Activated naive CD4-positive, alpha-beta T cell treated with anti-CD3 and anti-CD28 coated beads, Interleukin-2, amount 50 U/mL, for 24 hours (primary cell): ENCODE data around the gene SIGLEC14.
"Not testable (repeated sequence)": the region's sequence is repeated elsewhere in the genome, so short reads cannot be mapped to it uniquely, and the experiment has no call there.

Source experiments
- H3K27ac Mint-ChIP-seq: one replicate; pipeline ENCODE4 v1.8.0; 2021; ENCODE audit warnings: mild to moderate bottlenecking, mixed read lengths
- H3K27me3 Mint-ChIP-seq: one replicate; pipeline ENCODE4 v1.8.0; 2021; ENCODE audit warnings: mixed read lengths
- H3K36me3 Mint-ChIP-seq: one replicate; pipeline ENCODE4 v1.8.0; 2021; ENCODE audit warnings: mixed read lengths
- H3K4me1 Mint-ChIP-seq: one replicate; pipeline ENCODE4 v1.8.0; 2021; ENCODE audit warnings: mixed read lengths
- H3K4me3 Mint-ChIP-seq: one replicate; pipeline ENCODE4 v1.8.0; 2021; ENCODE audit warnings: mild to moderate bottlenecking, mixed read lengths
- H3K9me3 Mint-ChIP-seq: one replicate; pipeline ENCODE4 v1.8.0; 2021; ENCODE audit warnings: mixed read lengths

SIGLEC14 gene

DNA sequence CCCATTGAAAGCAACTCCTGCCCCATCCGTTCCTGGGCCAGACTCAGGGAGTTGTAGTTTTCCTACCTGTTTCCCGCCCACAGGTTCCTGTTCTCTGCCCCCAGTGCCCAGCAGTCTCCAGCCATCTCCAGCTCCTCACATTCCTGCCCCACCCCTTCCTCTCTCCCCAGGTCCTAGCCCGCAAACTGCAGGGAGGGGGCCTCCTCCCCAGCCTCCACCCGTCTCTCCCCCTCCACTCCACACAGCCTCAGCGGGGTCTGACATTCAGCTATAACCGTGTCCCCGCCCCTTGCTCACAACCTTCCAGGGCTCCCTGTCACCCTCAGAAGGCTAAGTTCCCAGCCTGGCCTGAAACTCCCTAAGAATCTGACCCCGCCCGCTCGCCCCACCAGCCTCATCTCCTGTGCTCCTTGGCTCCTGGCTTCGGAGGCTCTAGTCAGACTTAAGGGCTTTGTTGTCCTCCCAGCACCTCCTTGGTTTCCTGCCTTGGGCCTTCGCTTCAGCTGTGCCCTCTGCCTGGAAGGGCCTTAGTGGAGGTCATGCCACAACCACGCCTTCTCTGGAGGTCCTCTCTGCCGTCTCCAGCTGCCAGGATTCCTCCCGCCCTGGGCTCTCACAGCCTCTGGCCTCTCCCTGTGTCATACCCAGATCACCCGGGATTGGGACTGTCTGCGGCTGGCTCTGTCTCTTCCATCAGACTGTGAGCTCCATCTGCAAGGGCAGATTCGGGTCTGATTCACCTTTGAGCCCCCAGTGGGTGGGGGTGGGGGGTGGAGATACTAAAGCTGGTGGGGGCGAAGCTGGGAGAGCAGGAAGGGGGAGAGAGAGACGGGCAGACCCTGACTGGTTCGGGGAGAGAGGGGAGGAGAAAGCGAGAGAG lies 41.4 kb upstream of the SIGLEC14 start:
- Mint-ChIP-seq H3K9me3 (no peaks in the 10 kb centered on the region), H3K36me3 (peaks cover 3% of the 10 kb centered on the region), H3K4me1 (peaks cover 20% of the 10 kb centered on the region), H3K4me3 (peak overlapping the region; percentile 84), H3K27me3 (no peaks in the 10 kb centered on the region), H3K27ac (peak overlapping the region; percentile 48)

DNA sequence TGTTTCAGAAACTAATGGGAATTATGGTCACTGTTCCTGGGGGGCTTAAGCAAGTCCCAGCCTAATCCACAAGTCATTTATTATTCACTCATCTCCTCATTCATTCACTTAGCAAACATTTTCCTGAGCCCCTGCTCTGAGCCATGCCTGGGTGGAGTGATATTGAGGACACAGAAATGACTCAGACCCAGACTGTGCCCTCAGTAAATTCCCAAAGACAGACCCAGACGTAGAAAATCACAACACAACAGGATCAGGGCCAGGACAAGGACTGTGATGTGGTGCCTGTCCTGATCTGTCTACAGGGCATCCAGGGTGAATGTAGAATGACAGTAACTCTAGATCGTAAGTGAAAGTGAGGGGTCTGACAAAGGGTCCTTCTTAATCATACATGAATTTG lies 39.5 kb upstream of the SIGLEC14 start:
- no peaks in the 10 kb centered on the region for H3K27me3 Mint-ChIP-seq
- peaks cover 13% of the 10 kb centered on the region for H3K4me1 Mint-ChIP-seq
- no peak overlapping the region for H3K4me3 Mint-ChIP-seq
- H3K9me3 Mint-ChIP-seq: no peaks in the 10 kb centered on the region
- peaks cover 3% of the 10 kb centered on the region for H3K36me3 Mint-ChIP-seq
- H3K27ac Mint-ChIP-seq: no peak overlapping the region

DNA sequence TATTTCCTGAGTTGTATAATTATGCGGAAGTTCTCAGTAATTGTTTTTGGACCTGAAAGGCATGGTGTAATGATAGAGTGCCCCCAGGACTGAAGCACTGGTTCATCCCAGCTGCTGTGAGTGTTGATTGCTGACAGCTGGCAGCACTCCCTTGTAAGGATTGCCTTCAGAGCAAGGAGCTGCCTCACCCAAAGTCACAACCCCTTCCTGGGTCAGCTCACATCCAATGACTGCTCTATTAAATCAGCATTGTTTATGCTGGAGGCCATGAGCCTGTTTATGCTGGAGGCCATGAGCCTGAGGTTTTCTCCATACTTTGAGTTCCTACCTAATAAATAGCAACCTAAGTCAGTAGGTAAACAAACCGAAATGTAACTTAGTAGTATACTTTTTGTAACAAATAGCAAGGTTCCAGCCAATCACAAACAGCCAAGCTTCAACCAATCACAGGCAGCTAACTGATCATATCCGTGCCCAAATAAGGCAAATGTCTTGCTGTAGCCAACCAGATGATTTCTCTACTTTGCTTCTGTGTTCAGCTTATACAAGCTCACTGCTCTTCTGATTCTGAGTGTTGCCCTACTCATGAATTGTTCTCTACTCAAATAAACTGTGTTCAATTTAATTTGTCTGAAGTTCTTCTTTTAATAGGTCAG lies 34.8 kb upstream of the SIGLEC14 start:
- no peaks in the 10 kb centered on the region for H3K9me3 Mint-ChIP-seq
- no peak overlapping the region for H3K4me3 Mint-ChIP-seq
- H3K36me3 Mint-ChIP-seq: peaks cover 3% of the 10 kb centered on the region
- no peaks in the 10 kb centered on the region for H3K27me3 Mint-ChIP-seq
- H3K4me1 Mint-ChIP-seq: peaks cover 14% of the 10 kb centered on the region
- H3K27ac Mint-ChIP-seq: no peak overlapping the region

DNA sequence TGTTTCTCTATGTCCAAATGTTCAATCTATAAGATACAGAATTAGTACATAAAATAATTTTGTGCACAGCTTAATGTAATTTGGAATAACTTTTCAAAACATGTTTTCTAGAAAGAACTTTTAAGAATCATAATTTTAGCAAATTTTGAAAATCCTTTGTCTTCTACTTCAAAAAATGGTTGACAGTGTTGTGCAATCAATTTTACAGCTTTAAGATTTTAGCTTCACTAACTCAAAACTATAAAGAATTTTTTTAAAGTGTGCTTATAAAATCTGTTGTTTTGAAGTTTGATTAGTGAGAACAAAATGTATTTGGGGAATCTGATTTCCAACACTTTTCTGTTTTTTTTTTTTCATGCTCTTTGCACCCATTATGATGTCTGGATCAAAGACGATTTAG lies 33.8 kb upstream of the SIGLEC14 start:
- H3K9me3 Mint-ChIP-seq: no peaks in the 10 kb centered on the region
- no peaks in the 10 kb centered on the region for H3K27me3 Mint-ChIP-seq
- H3K36me3 Mint-ChIP-seq: peaks cover 3% of the 10 kb centered on the region
- H3K27ac Mint-ChIP-seq: no peak overlapping the region
- peaks cover 20% of the 10 kb centered on the region for H3K4me1 Mint-ChIP-seq
- no peak overlapping the region for H3K4me3 Mint-ChIP-seq

DNA sequence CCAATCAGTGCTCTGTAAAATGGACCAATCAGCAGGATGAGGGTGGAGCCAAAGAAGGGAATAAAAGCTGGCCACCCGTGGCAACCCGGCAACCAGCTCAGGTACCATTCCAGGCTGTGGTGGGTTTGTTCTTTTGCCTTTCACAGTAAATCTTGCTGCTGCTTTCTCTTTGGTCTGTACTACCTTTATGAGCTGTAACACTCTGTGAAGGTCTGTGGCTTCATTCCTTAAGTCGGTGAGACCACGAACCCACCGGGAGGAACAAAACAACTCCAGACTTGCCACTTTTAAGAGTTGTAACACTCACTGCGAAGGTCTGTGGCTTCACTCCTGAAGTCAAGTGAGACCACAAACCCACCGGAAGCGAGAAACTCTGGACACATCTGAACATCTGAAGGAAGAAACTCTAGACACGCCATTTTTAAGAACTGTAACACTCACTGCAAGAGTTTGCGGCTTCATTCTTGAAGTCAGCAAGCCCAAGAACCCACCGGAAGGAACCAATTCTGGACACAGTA lies 30.0 kb upstream of the SIGLEC14 start:
- Mint-ChIP-seq H3K4me1 (peaks cover 20% of the 10 kb centered on the region), H3K9me3 (no peaks in the 10 kb centered on the region), H3K27me3 (no peaks in the 10 kb centered on the region), H3K4me3 (peak overlapping the region; percentile 74), H3K36me3 (no peaks in the 10 kb centered on the region), H3K27ac (peak overlapping the region; percentile 11)

DNA sequence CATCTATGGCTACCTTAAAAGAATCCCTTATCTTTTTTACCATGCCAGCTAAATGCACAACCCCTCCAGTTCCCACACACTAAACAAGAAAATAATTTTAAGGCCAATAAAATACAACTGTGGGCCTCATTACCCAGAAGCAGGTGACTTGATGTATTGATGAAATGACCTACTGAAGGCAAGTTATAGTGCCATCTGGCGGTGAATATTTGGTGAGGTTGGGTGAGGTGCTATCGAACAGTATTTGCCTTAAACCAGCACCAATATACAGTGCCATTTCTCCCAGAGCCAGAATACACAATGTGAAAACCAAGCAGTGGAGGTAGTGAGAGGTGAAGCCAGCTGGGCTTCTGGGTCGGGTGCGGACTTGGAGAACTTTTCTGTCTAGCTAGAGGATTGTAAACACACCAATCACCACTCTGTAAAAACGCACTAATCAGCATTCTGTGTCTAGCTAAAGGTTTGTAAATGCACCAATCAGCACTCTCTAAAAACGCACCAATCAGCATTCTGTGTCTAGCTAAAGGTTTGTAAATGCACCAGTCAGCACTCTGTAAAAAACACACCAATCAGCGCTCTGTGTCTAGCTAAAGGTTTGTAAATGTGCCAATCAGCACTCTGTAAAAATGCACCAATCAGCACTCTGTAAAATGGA lies 29.4 kb upstream of the SIGLEC14 start:
- Mint-ChIP-seq H3K4me3 (peak overlapping the region; percentile 74), H3K4me1 (peaks cover 20% of the 10 kb centered on the region)
- not testable (repeated sequence) for H3K27ac Mint-ChIP-seq, H3K9me3 Mint-ChIP-seq, H3K27me3 Mint-ChIP-seq, H3K36me3 Mint-ChIP-seq

DNA sequence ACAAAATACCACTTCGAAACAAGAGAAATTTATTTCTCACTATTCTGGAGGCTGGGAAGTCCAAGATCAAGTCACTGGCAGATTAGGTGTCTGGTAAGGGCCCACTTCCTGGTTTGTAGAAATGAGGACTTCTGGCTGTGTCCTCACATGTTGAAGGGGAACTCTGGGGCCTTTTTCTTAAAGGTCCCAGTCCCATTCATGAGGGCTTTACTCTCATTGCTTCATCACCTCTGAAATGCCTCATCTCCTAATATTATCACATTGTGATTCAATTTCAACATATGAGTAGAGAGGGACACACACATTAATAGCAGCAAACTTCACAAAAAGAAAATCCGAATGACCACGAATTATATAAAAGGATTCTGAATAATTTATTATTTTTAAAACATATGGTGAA lies 21.6 kb upstream of the SIGLEC14 start:
- Mint-ChIP-seq H3K4me1 (peaks cover 5% of the 10 kb centered on the region), H3K27ac (no peak overlapping the region), H3K27me3 (peaks cover 8% of the 10 kb centered on the region), H3K36me3 (peaks cover 2% of the 10 kb centered on the region), H3K9me3 (no peaks in the 10 kb centered on the region), H3K4me3 (no peak overlapping the region)

DNA sequence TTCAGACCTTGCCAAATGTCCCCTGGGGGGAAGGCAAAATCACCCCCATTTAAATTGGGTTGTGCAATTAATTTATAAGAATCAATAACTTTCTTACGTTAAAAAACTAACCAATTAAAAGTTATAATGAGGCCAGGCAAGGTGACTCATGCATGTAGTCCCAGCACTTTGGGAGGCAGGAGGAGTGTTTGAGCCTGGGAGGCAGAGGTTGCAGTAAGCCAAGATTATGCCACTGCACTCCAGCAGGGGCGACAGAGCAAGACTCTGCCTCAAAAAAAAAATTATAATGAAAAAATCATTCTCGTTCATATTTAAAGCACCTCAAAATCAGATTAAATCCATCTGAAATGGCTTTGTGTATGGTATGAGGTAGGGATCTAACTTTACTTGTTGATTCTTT lies 18.4 kb upstream of the SIGLEC14 start:
- H3K4me1 Mint-ChIP-seq: peaks cover 5% of the 10 kb centered on the region
- no peak overlapping the region for H3K27ac Mint-ChIP-seq
- H3K9me3 Mint-ChIP-seq: no peaks in the 10 kb centered on the region
- H3K27me3 Mint-ChIP-seq: peaks cover 15% of the 10 kb centered on the region
- H3K4me3 Mint-ChIP-seq: no peak overlapping the region
- H3K36me3 Mint-ChIP-seq: peaks cover 2% of the 10 kb centered on the region

DNA sequence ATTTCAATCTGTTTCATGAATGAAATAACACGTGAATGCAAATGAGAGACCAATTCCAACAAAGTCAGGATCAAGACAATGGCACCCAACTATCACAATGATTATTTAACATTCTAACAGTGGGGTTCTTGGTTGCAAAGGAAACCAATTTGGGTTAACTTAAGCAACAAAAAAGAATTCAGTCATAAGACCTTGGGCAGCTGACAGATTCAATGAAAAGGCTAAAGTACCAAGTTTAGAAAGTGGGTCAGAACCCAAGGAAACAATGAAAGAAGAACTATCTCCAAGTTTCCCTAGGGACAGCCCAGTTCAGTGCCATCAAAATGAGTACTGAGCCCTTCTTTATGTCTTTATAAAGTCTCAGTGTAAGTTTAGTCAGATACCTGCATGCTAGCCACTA lies 17.5 kb upstream of the SIGLEC14 start:
- peaks cover 2% of the 10 kb centered on the region for H3K36me3 Mint-ChIP-seq
- peaks cover under 1% of the 10 kb centered on the region for H3K4me1 Mint-ChIP-seq
- no peak overlapping the region for H3K27ac Mint-ChIP-seq
- no peaks in the 10 kb centered on the region for H3K9me3 Mint-ChIP-seq
- H3K4me3 Mint-ChIP-seq: no peak overlapping the region
- H3K27me3 Mint-ChIP-seq: peaks cover 15% of the 10 kb centered on the region

DNA sequence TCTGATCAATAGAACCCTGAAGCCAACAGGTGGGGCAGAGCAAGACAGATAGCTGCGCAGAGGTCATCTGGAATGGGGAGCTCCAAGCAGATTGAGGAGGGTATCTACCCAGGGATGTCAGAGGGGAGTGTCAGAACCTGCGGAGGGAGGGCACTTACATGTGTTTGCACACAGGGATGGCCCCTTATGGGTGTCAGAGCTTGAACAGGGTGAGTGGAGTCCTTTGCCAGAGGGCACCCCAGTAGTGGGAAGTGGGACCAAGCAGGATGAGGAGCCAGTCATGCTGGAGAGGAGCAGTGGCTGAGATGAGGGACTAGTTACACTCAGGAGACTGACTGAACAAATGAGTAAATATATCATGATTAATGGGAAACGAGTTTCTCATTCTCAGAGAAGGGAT lies 17.0 kb upstream of the SIGLEC14 start:
- no peaks in the 10 kb centered on the region for H3K4me1 Mint-ChIP-seq
- H3K27ac Mint-ChIP-seq: no peak overlapping the region
- peaks cover 15% of the 10 kb centered on the region for H3K27me3 Mint-ChIP-seq
- H3K9me3 Mint-ChIP-seq: no peaks in the 10 kb centered on the region
- peaks cover 2% of the 10 kb centered on the region for H3K36me3 Mint-ChIP-seq
- no peak overlapping the region for H3K4me3 Mint-ChIP-seq

DNA sequence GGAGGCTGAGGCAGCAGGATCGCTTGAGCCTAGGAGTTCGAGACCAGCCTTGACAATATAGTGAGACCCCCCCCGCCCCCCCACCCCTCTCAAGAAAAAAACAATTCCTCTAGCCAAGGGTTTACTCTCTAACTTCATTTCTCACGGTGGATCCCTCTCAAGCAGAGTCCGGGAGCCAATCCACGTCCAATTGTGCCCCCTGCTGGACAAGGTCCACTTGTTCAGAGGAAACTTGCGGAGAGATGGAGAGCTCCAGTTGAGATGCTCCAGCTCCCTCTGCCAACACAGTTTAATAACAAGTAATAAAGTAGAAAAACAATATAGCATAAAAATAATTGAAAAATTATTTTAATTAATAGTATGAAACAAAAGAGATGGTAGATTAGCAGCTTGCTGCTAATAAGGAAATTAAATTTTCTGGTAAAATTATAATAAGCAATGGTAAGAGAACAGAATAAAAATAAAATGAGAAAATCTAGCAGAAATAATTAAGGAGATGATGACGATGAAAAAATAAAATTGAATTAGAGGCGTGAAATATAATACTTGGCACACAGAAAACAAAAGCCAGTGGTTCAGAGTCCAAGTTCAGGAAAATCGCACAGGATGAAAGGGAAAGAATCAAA lies 14.5 kb upstream of the SIGLEC14 start:
- H3K36me3 Mint-ChIP-seq: peaks cover 2% of the 10 kb centered on the region
- peaks cover 7% of the 10 kb centered on the region for H3K4me1 Mint-ChIP-seq
- no peaks in the 10 kb centered on the region for H3K9me3 Mint-ChIP-seq
- no peak overlapping the region for H3K4me3 Mint-ChIP-seq
- no peak overlapping the region for H3K27ac Mint-ChIP-seq
- H3K27me3 Mint-ChIP-seq: peaks cover 18% of the 10 kb centered on the region

DNA sequence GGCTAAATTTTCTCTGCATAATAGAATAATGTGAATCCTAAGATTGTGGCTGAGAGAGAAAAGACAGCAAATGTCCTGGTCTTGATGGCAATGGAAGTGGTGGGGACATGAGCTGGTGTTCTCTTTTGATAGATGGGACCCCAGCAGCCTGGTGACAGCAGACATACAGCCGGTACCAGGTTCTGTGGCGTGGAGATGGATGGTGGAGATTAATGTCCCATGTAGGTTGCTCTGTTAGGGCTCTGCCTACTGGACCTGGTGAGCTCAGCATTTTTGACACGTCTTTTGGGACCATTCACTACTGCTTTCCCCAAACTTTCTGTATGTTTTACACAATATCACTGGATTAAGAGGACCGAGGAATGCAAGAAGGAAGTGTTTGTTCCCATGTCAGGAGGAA lies 8.2 kb upstream of the SIGLEC14 start:
- H3K27ac Mint-ChIP-seq: no peak overlapping the region
- no peak overlapping the region for H3K4me3 Mint-ChIP-seq
- no peaks in the 10 kb centered on the region for H3K36me3 Mint-ChIP-seq
- H3K9me3 Mint-ChIP-seq: no peaks in the 10 kb centered on the region
- peaks cover 21% of the 10 kb centered on the region for H3K27me3 Mint-ChIP-seq
- peaks cover 7% of the 10 kb centered on the region for H3K4me1 Mint-ChIP-seq

DNA sequence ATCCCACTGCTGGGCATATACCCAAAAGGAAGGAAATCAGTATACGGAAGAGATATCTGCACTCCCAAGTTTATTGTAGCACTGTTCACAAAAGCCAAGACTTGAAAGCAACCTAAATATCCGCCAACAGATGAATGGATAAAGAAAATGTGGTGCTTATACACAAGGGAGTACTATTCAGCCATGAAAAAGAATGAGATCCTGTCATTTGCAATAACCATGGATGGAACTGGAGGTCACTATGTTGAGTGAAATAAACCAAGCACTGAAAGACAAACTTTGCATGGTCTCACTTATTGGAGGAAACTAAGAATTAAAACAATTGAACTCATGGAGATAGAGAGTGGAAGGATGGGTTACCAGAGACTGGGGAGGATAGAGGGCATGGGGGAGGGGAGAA lies 6.5 kb upstream of the SIGLEC14 start:
- H3K4me1 Mint-ChIP-seq: peaks cover 7% of the 10 kb centered on the region
- H3K27me3 Mint-ChIP-seq: peaks cover 26% of the 10 kb centered on the region
- no peak overlapping the region for H3K27ac Mint-ChIP-seq
- no peak overlapping the region for H3K4me3 Mint-ChIP-seq
- H3K36me3 Mint-ChIP-seq: no peaks in the 10 kb centered on the region
- H3K9me3 Mint-ChIP-seq: no peaks in the 10 kb centered on the region

DNA sequence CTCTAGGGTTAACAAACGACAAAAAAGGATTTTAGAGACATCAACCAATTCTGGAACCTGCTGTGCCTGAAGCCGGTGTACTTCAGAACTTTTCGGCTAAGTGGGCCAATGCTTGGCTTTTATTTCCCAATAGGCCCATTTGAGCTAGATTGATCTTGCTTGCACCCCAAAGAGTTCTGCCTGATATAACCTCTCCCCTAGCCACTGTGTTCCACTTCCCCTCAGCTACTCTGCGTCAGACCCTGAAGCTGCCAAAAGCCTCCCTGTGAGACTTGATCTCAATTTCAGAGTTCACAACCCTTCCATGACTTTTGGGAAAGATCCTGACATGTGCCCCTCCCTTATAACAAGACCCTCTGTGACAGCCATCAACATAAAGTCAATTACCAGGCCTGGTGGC lies 5.6 kb upstream of the SIGLEC14 start:
- H3K36me3 Mint-ChIP-seq: no peaks in the 10 kb centered on the region
- H3K27me3 Mint-ChIP-seq: peaks cover 28% of the 10 kb centered on the region
- no peak overlapping the region for H3K4me3 Mint-ChIP-seq
- H3K27ac Mint-ChIP-seq: no peak overlapping the region
- no peaks in the 10 kb centered on the region for H3K9me3 Mint-ChIP-seq
- peaks cover 7% of the 10 kb centered on the region for H3K4me1 Mint-ChIP-seq

DNA sequence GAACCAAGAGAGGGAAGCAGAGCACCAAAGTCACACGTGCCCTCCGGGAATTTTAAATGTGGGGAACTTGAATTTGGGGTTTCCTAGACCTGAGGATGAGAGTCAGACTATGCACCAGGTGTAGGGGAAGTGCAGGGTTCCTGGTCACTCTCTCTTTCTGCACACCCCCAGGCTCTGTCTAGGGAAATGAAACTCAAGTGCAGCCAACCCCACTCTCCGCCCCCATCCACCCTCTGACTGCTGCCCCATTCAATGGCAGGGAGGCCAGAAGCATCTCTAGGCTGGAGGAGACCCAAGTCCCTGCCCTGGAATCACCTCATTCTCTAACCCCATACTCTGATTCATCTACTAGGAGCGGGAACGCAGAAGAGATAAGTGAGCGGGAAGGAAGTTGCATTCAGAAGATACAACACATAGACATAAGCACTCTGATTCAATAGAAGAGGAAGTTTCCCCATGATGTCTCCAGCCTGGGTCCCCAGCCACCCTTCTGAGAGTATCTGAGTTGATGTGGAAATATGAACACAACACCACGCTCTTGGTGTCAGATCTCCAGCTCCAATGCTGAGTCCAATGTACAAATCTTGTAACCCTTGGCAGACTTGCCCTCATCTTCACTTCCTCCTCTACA lies 4.7 kb upstream of the SIGLEC14 start:
- no peak overlapping the region for H3K27ac Mint-ChIP-seq
- no peaks in the 10 kb centered on the region for H3K36me3 Mint-ChIP-seq
- no peaks in the 10 kb centered on the region for H3K9me3 Mint-ChIP-seq
- peaks cover 25% of the 10 kb centered on the region for H3K27me3 Mint-ChIP-seq
- no peaks in the 10 kb centered on the region for H3K4me1 Mint-ChIP-seq
- no peak overlapping the region for H3K4me3 Mint-ChIP-seq
